ENCODE measurements around the gene PIP5K1B.

DNA sequence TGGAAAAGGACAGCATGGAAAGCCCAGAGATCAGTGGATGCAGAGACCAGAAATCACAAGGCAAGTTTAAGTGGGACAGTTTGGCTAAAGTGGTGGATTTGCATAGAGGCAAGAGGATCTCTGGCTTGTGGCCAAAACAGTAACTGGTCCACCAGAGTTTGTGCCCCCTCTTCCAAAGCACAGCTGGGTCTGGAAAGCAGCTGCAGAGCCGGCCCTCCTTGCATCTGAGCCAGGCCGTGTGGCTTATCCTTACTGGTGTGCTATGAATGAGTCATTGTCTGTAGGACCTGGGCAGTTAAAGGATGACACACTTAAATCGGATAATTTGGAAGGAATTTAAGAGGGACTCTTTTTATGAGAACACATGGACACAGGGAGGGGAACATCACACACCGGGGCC lies 146.6 kb downstream of the PIP5K1B start:
- TF ChIP-seq SP1 (IDR thresholded peaks at IDR 0.05; ENCODE audit: low read depth) (no peak), POLR2A (IDR thresholded peaks at IDR 0.05; ENCODE audit: borderline replicate concordance, extremely low read depth, insufficient read depth, insufficient read length) (no peak), YY1 (IDR thresholded peaks at IDR 0.05; ENCODE audit: extremely low read depth, insufficient replicate concordance, low read depth, low read length) (no peak), EGR1 (IDR thresholded peaks at IDR 0.05; ENCODE audit: low read depth) (no peak), POLR2AphosphoS5 (IDR thresholded peaks at IDR 0.05; ENCODE audit: low read depth, low read length) (no peak), TCF7L2 (IDR thresholded peaks at IDR 0.05; ENCODE audit: borderline replicate concordance, extremely low read depth, insufficient read depth, insufficient read length) (no peak), CEBPB (IDR thresholded peaks at IDR 0.05; ENCODE audit: low read depth) (no peak)
- TF ChIP-seq, protein P1, sequence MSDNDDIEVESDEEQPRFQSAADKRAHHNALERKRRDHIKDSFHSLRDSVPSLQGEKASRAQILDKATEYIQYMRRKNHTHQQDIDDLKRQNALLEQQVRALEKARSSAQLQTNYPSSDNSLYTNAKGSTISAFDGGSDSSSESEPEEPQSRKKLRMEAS (IDR thresholded peaks at IDR 0.05): no peak
- TF ChIP-seq, protein P2, sequence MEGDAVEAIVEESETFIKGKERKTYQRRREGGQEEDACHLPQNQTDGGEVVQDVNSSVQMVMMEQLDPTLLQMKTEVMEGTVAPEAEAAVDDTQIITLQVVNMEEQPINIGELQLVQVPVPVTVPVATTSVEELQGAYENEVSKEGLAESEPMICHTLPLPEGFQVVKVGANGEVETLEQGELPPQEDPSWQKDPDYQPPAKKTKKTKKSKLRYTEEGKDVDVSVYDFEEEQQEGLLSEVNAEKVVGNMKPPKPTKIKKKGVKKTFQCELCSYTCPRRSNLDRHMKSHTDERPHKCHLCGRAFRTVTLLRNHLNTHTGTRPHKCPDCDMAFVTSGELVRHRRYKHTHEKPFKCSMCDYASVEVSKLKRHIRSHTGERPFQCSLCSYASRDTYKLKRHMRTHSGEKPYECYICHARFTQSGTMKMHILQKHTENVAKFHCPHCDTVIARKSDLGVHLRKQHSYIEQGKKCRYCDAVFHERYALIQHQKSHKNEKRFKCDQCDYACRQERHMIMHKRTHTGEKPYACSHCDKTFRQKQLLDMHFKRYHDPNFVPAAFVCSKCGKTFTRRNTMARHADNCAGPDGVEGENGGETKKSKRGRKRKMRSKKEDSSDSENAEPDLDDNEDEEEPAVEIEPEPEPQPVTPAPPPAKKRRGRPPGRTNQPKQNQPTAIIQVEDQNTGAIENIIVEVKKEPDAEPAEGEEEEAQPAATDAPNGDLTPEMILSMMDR (IDR thresholded peaks at IDR 0.05 in 2 of 3, conservative IDR thresholded peaks at IDR 0.05 in 1 of 3; ENCODE audit: borderline replicate concordance in 1 of 3, insufficient read depth in 1 of 3, low read depth in 2 of 3, low read length in 2 of 3): no peak

All from HCT116 (cell line).